ENCODE data around the gene ADGRL1.

Gene ADGRL1

GRCh38 chr19:14168993-14169392, 37.0 kb downstream of the ADGRL1 start:
- no peak overlapping the region for H3K9ac ChIP-seq (ENCODE audit: low read length)
- no peak overlapping the region for H3K27ac ChIP-seq (ENCODE audit: low read length, poor library complexity, severe bottlenecking)
- H2AFZ ChIP-seq (ENCODE audit: low read depth, low read length), result no peak overlapping the region
- no peak overlapping the region for H2BK5ac ChIP-seq (ENCODE audit: low read depth, low read length, poor library complexity, severe bottlenecking)
- no peaks in the 10 kb centered on the region for H3K4me1 ChIP-seq (ENCODE audit: control insufficient read depth, insufficient read depth, low read depth, low read length)
- no peak for DNase-seq
- H4K8ac ChIP-seq (ENCODE audit: low read length), result no peak overlapping the region
- 92% methylated on average over 12 of the region's 12 CpGs for WGBS
- no peak overlapping the region for H3K4me3 ChIP-seq (ENCODE audit: insufficient read depth in 1 of 2, low read depth in 1 of 2, low read length in 2 of 2)
- no peak overlapping the region for H2BK120ac ChIP-seq (ENCODE audit: low read depth, low read length)
- no peak overlapping the region for H3K4me2 ChIP-seq (ENCODE audit: low read length, poor library complexity, severe bottlenecking)
- no peak overlapping the region for H2BK15ac ChIP-seq (ENCODE audit: low read depth, poor library complexity, severe bottlenecking)
- H3K23ac ChIP-seq (ENCODE audit: low read length in 2 of 2), result no peak overlapping the region
- peaks cover 14 to 61% of the 10 kb centered on the region in 2 experiments for H3K36me3 ChIP-seq (ENCODE audit: control insufficient read depth in 1 of 2, insufficient read depth in 2 of 2, low read depth in 1 of 2, low read length in 2 of 2)
- H3K4ac ChIP-seq (ENCODE audit: low read depth in 1 of 2, low read length in 2 of 2), result no peak overlapping the region
- no peaks in the 10 kb centered on the region for H3K79me1 ChIP-seq (replicated peaks; ENCODE audit: low read length, poor library complexity, severe bottlenecking)
- no peak overlapping the region for H3K18ac ChIP-seq (ENCODE audit: low read depth in 1 of 2, low read length in 2 of 2)
- no peak overlapping the region for H4K91ac ChIP-seq (ENCODE audit: low read length)
- H3K27me3 ChIP-seq (ENCODE audit: control insufficient read depth in 1 of 2, insufficient read depth in 1 of 2, low read length in 2 of 2), result no peaks in the 10 kb centered on the region
- H2AK5ac ChIP-seq (ENCODE audit: low read length, severe bottlenecking), result no peak overlapping the region
- H3K14ac ChIP-seq (ENCODE audit: low read length in 2 of 2), result no peak overlapping the region
- H3K9me3 ChIP-seq (ENCODE audit: control insufficient read depth, low read length), result no peaks in the 10 kb centered on the region
- H2BK12ac ChIP-seq (ENCODE audit: low read length in 2 of 2), result no peak overlapping the region

GRCh38 chr19:14168259-14168972, 37.6 kb downstream of the ADGRL1 start:
- H3K79me1 ChIP-seq (replicated peaks; ENCODE audit: low read length, poor library complexity, severe bottlenecking), result no peaks in the 10 kb centered on the region
- H2BK15ac ChIP-seq (ENCODE audit: low read depth, poor library complexity, severe bottlenecking), result no peak overlapping the region
- no peak for DNase-seq

GRCh38 chr19:14167576-14168138, 38.3 kb downstream of the ADGRL1 start:
- Histone ChIP-seq H3K4me2 (ENCODE audit: low read length, poor library complexity, severe bottlenecking) (no peak overlapping the region), H3K79me1 (replicated peaks; ENCODE audit: low read length, poor library complexity, severe bottlenecking) (no peaks in the 10 kb centered on the region), H2BK120ac (ENCODE audit: low read depth, low read length) (no peak overlapping the region), H3K23ac (ENCODE audit: low read length in 2 of 2) (no peak overlapping the region), H2BK15ac (ENCODE audit: low read depth, poor library complexity, severe bottlenecking) (no peak overlapping the region), H3K9ac (ENCODE audit: low read length) (no peak overlapping the region), H2AFZ (ENCODE audit: low read depth, low read length) (no peak overlapping the region), H3K27me3 (ENCODE audit: control insufficient read depth in 1 of 2, insufficient read depth in 1 of 2, low read length in 2 of 2) (no peaks in the 10 kb centered on the region), H4K91ac (ENCODE audit: low read length) (no peak overlapping the region), H3K4me3 (ENCODE audit: insufficient read depth in 1 of 2, low read depth in 1 of 2, low read length in 2 of 2) (no peak overlapping the region), H2BK12ac (ENCODE audit: low read length in 2 of 2) (no peak overlapping the region), H3K14ac (ENCODE audit: low read length in 2 of 2) (no peak overlapping the region), H3K4ac (ENCODE audit: low read depth in 1 of 2, low read length in 2 of 2) (no peak overlapping the region), H3K36me3 (ENCODE audit: control insufficient read depth in 1 of 2, insufficient read depth in 2 of 2, low read depth in 1 of 2, low read length in 2 of 2) (peaks cover 17 to 72% of the 10 kb centered on the region in 2 experiments), H3K9me3 (ENCODE audit: control insufficient read depth, low read length) (no peaks in the 10 kb centered on the region), H3K4me1 (ENCODE audit: control insufficient read depth, insufficient read depth, low read depth, low read length) (peaks cover 4% of the 10 kb centered on the region), H2AK5ac (ENCODE audit: low read length, severe bottlenecking) (no peak overlapping the region), H4K8ac (ENCODE audit: low read length) (no peak overlapping the region), H2BK5ac (ENCODE audit: low read depth, low read length, poor library complexity, severe bottlenecking) (no peak overlapping the region), H3K18ac (ENCODE audit: low read depth in 1 of 2, low read length in 2 of 2) (no peak overlapping the region), H3K27ac (ENCODE audit: low read length, poor library complexity, severe bottlenecking) (no peak overlapping the region)
- DNase-seq, result no peak
- 92% methylated on average over 18 of the region's 18 CpGs for WGBS

More at GRCh38 chr19:14168259-14168972, 37.6 kb downstream of the ADGRL1 start:
- Histone ChIP-seq H2BK12ac (ENCODE audit: low read length in 2 of 2) (no peak overlapping the region), H3K36me3 (ENCODE audit: control insufficient read depth in 1 of 2, insufficient read depth in 2 of 2, low read depth in 1 of 2, low read length in 2 of 2) (peaks cover 14 to 65% of the 10 kb centered on the region in 2 experiments), H2AK5ac (ENCODE audit: low read length, severe bottlenecking) (no peak overlapping the region), H3K9me3 (ENCODE audit: control insufficient read depth, low read length) (no peaks in the 10 kb centered on the region), H3K4ac (ENCODE audit: low read depth in 1 of 2, low read length in 2 of 2) (no peak overlapping the region), H2AFZ (ENCODE audit: low read depth, low read length) (no peak overlapping the region), H2BK120ac (ENCODE audit: low read depth, low read length) (no peak overlapping the region), H3K27ac (ENCODE audit: low read length, poor library complexity, severe bottlenecking) (no peak overlapping the region), H3K14ac (ENCODE audit: low read length in 2 of 2) (no peak overlapping the region), H3K4me2 (ENCODE audit: low read length, poor library complexity, severe bottlenecking) (no peak overlapping the region), H4K8ac (ENCODE audit: low read length) (no peak overlapping the region), H3K18ac (ENCODE audit: low read depth in 1 of 2, low read length in 2 of 2) (no peak overlapping the region), H3K4me3 (ENCODE audit: insufficient read depth in 1 of 2, low read depth in 1 of 2, low read length in 2 of 2) (no peak overlapping the region), H3K4me1 (ENCODE audit: control insufficient read depth, insufficient read depth, low read depth, low read length) (no peaks in the 10 kb centered on the region), H3K27me3 (ENCODE audit: control insufficient read depth in 1 of 2, insufficient read depth in 1 of 2, low read length in 2 of 2) (no peaks in the 10 kb centered on the region), H3K9ac (ENCODE audit: low read length) (no peak overlapping the region), H3K23ac (ENCODE audit: low read length in 2 of 2) (no peak overlapping the region), H2BK5ac (ENCODE audit: low read depth, low read length, poor library complexity, severe bottlenecking) (no peak overlapping the region), H4K91ac (ENCODE audit: low read length) (no peak overlapping the region)
- 90% methylated on average over 19 of the region's 19 CpGs for WGBS

- H3K4me2 ChIP-seq (ENCODE audit: low read length, poor library complexity, severe bottlenecking), result no peak overlapping the region
- no peaks in the 10 kb centered on the region for H3K79me1 ChIP-seq (replicated peaks; ENCODE audit: low read length, poor library complexity, severe bottlenecking)
- DNase-seq, result no peak
- no peak overlapping the region for H3K9ac ChIP-seq (ENCODE audit: low read length)
- no peak overlapping the region for H3K23ac ChIP-seq (ENCODE audit: low read length in 2 of 2)
- no peak overlapping the region for H2BK15ac ChIP-seq (ENCODE audit: low read depth, poor library complexity, severe bottlenecking)
- 94% methylated on average over 4 of the region's 12 CpGs for WGBS
- no peak overlapping the region for H3K18ac ChIP-seq (ENCODE audit: low read depth in 1 of 2, low read length in 2 of 2)
- no peak overlapping the region for H4K91ac ChIP-seq (ENCODE audit: low read length)
- no peak overlapping the region for H3K14ac ChIP-seq (ENCODE audit: low read length in 2 of 2)
- H3K27ac ChIP-seq (ENCODE audit: low read length, poor library complexity, severe bottlenecking), result no peak overlapping the region
- no peak overlapping the region for H2BK5ac ChIP-seq (ENCODE audit: low read depth, low read length, poor library complexity, severe bottlenecking)
- no peak overlapping the region for H3K4me3 ChIP-seq (ENCODE audit: insufficient read depth in 1 of 2, low read depth in 1 of 2, low read length in 2 of 2)
- H2AK5ac ChIP-seq (ENCODE audit: low read length, severe bottlenecking), result no peak overlapping the region
- no peak overlapping the region for H2BK12ac ChIP-seq (ENCODE audit: low read length in 2 of 2)
- H2AFZ ChIP-seq (ENCODE audit: low read depth, low read length), result no peak overlapping the region
- peaks cover 7% of the 10 kb centered on the region for H3K4me1 ChIP-seq (ENCODE audit: control insufficient read depth, insufficient read depth, low read depth, low read length)
- peaks cover 19 to 74% of the 10 kb centered on the region in 2 experiments for H3K36me3 ChIP-seq (ENCODE audit: control insufficient read depth in 1 of 2, insufficient read depth in 2 of 2, low read depth in 1 of 2, low read length in 2 of 2)
- H3K9me3 ChIP-seq (ENCODE audit: control insufficient read depth, low read length), result no peaks in the 10 kb centered on the region
- H3K4ac ChIP-seq (ENCODE audit: low read depth in 1 of 2, low read length in 2 of 2), result no peak overlapping the region
- H3K27me3 ChIP-seq (ENCODE audit: control insufficient read depth in 1 of 2, insufficient read depth in 1 of 2, low read length in 2 of 2), result no peaks in the 10 kb centered on the region
- no peak overlapping the region for H2BK120ac ChIP-seq (ENCODE audit: low read depth, low read length)
- no peak overlapping the region for H4K8ac ChIP-seq (ENCODE audit: low read length)
These were observed 38.9 kb downstream of the ADGRL1 start for GRCh38 chr19:14166999-14167575.

Data from mesenchymal stem cell (in vitro differentiated cells and primary cell).